Retinal pigment epithelial cell (primary cell): ENCODE measurements around the gene METTL21A.

Experiments used
- DNase-seq: peaks from one replicate; pipeline ENCODE4 v3.0.0-alpha.2; 2010; ENCODE audit warnings: low read depth
- H3K4me3 ChIP-seq: 2 replicates; pipeline ENCODE4 v1.5.1; 2011; ENCODE audit warnings: mild to moderate bottlenecking, low read length, control low read depth, moderate library complexity
- TF ChIP-seq, protein P1 (sequence below): conservative IDR thresholded peaks from 2 replicates; pipeline ENCODE4 v1.5.1; 2011; ENCODE audit warnings: low read depth, low read length, control low read depth, inconsistent platforms

The METTL21A gene

DNA sequence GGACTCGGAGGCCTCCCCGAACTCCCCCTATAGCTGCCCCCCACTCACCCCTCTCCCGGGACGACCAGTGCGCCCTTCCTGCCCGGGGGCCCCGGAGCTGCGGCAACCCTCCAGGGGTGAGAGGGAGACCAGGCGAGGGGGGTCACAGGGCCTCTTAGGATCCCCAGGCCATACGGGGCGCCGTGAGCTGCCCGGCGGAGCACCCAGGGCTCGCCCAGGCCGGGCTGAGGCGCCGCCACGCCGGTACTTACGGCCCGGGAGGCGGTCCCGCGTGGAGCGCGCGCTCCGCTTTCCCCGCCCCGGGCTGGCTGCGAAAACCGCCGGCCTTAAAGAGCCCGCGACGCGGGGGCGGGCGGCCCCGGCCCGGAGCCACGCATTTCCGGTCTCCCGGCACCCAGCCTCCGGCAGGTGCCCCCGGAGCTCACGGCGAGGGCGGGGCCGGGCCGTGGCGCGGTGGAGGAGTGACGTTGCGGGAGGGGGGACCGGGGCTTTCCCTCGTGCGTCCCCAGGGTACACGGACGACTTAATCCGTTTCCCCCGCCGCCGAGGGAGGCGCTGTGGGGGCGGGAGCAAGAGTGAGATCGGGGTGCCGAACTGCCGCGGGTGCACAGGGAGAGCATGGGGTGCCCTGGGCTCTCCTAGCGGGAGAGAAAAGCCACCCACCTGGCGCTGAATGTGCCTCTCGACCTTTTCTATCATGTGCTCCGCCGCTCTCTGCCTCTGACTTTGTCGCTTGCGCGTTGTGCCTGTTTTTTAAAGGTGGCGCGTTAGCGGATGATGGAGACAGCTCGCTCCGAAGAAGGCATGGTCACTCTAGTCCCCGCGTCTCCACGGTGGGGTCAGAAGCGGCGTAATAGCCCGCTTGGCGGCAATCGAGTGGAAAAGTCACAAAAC lies at the start of gene METTL21A:
Gene METTL21A (minus strand): TSS at position 381 of the 894 bp plus-strand sequence. CDS start 1,019 bp downstream, outside the sequence.
- H3K4me3 ChIP-seq: peak within 1 kb of the TSS; percentile 83
- no peak for DNase-seq
- TF ChIP-seq, protein P1, sequence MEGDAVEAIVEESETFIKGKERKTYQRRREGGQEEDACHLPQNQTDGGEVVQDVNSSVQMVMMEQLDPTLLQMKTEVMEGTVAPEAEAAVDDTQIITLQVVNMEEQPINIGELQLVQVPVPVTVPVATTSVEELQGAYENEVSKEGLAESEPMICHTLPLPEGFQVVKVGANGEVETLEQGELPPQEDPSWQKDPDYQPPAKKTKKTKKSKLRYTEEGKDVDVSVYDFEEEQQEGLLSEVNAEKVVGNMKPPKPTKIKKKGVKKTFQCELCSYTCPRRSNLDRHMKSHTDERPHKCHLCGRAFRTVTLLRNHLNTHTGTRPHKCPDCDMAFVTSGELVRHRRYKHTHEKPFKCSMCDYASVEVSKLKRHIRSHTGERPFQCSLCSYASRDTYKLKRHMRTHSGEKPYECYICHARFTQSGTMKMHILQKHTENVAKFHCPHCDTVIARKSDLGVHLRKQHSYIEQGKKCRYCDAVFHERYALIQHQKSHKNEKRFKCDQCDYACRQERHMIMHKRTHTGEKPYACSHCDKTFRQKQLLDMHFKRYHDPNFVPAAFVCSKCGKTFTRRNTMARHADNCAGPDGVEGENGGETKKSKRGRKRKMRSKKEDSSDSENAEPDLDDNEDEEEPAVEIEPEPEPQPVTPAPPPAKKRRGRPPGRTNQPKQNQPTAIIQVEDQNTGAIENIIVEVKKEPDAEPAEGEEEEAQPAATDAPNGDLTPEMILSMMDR: peak; percentile 47

DNA sequence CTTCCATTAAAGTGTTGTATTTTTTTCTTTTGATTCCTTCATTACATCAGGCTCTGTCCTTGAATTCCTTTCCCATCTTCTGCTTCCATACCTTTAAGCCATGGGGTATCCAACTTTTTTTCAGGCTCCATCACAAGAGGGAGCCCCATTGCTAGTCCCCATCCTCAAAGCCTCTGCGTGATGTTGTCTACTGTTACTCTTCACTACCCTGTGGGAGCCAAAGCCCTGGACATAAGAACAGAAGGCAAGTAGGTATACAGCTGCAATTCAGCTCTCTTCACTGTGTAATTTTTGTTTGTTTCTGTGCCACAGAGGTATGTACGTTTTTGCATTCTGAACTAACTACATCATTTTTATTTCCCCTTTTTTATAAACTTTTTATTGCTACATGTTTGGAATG lies 49.6 kb upstream of the METTL21A start:
- H3K4me3 ChIP-seq: no peak overlapping the region
- no peak for DNase-seq
- TF ChIP-seq, protein P1: no peak

DNA sequence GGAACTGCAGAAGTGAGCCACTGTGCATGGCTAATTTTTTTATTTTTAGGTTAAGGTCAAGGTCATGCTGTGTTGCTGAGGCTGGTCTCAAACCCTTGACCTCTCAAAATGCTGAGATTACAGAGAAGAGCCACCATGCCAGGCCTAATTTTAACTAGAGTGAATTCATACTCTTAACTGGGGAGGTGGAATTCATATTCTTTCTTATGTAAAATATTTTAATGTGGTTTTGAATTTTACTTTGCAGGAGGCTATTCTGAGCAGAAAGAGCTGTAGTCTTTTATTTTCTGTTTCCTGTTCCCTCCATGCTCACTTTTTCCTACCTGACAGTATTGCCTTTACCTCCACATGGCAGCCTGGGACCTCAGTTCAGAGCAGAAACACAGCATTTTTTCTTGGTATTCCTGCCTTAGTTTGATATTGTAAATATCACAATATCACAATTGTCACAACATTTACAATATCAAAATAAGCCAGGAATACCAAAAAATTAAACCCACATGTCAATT lies 49.1 kb upstream of the METTL21A start:
- TF ChIP-seq, protein P1: no peak
- no peak for DNase-seq
- H3K4me3 ChIP-seq: no peak overlapping the region

DNA sequence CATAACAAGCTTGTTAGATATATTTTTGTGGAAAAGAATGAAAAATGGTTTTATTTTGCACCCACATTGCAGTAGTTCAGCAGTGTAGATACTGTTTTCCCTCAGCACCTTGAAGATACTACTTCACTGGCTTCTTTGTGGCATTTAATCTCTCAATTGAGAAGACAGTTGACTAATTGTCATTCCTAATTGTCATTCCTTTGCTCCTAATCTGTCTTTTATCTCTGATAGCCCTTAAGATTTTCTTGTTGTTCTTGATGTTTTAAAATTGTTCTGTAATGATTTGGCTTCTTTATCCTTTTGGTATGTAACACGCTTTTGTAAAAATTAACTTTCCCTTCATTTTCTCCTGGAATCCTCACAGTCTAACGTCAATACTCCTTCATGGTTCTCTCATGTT lies 48.2 kb upstream of the METTL21A start:
- DNase-seq: no peak
- TF ChIP-seq, protein P1: no peak
- H3K4me3 ChIP-seq: no peak overlapping the region

DNA sequence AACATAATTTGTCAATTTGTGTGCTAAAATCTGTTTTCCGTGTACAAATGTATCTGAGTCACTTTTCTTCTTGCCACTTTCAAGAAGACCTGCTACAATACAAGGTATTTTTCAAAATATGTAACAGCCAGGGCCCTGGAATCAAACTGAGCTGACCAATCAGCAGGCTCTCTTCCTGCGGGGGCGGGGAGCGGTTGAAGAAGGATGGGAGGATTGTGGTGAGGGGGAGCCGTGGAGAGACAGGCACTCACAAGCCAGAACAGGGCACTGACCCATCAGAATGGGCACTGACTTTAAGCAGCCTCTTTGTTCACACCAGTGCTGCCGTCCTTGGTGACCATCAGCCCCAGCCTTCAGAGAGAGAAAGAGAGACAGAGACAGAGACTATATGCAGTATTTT lies 45.7 kb upstream of the METTL21A start:
- no peak for DNase-seq
- TF ChIP-seq, protein P1: no peak
- H3K4me3 ChIP-seq: no peak overlapping the region

DNA sequence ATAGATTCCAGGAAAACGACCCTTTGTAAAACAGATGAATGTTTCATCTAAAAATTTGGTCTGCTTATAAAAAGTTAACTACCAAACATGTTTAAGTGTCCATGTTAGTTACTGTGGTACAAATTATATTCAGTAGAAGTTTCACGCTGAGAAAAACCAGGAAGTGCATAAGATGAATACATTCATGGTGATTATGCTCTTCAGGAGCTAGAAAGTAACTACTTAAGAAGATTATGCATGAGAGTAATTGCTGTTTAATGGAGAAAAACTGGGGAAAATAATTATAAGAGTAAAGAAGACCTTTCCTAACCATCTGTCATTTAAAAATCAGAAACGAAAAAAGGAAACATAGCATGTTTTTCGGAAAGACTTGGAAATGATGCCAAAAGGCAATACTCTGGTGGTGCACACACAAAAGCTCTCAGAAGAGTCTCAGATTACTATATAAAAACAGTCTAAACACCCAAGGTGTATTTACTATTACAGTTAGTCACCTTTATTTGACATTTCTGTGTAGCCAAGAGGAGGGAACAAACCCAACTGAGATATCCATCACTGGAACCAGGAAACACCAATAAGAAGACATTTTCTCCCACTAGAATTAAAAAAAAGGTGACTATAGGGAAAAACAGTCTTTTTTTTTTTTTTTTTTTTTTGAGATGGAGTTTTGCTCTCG lies 38.8 kb upstream of the METTL21A start:
- TF ChIP-seq, protein P1: no peak
- DNase-seq: no peak
- H3K4me3 ChIP-seq: no peak overlapping the region
